Measurements from ENCODE around the gene ARHGEF5. TPM values are rescaled to one million over a fixed set of nuclear protein-coding genes. Genes with fewer than 3 reads are reported as not detected.
A peak's percentile ranks its signal among the peaks of the same experiment; 100 is the strongest.

Gene ARHGEF5
- total and polyA plus RNA-seq, 3 donors from 2014 or later, result 4.3 to 5.2 (median 5.0) TPM

GRCh38 chr7:144403649-144404061 is 48.5 kb downstream of the ARHGEF5 start, which contains the start of gene NOBOX:
Gene NOBOX (minus strand): TSS chr7:144403693.
- H3K9me3 ChIP-seq, result no peaks in the 10 kb centered on the region
- H3K27ac ChIP-seq, result no peak within 1 kb of the TSS
- DNase-seq, result no peak
- intact Hi-C loops (cut with DNase I; ENCODE audit: low total_unique reads), result no loop called here
- H3K27me3 ChIP-seq, result no peaks in the 10 kb centered on the region
- H3K4me1 ChIP-seq, result no peaks in the 10 kb centered on the region
- TF ChIP-seq POLR2A (IDR thresholded peaks at IDR 0.05) (no peak), CTCF (IDR thresholded peaks at IDR 0.05) (no peak)
- 57 to 96% methylated on average over 5 to 17 of the region's 39 CpGs for WGBS, 2 donors
- H3K4me3 ChIP-seq, result peak within 1 kb of the TSS; percentile 18 to 26
- no peaks in the 10 kb centered on the region for H3K36me3 ChIP-seq (ENCODE audit: low read depth, missing control alignments)

- no peak overlapping the region for H3K27ac ChIP-seq
- 48 to 62% methylated on average over 4 of the region's 4 CpGs for WGBS, 2 donors
- intact Hi-C loops (cut with DNase I; ENCODE audit: low total_unique reads), result no loop called here
Measured at GRCh38 chr7:144404946-144405345, 49.7 kb downstream of the ARHGEF5 start.

GRCh38 chr7:144407266-144407931 is 52.2 kb downstream of the ARHGEF5 start:
- no peaks in the 10 kb centered on the region for H3K36me3 ChIP-seq (ENCODE audit: low read depth, missing control alignments)
- intact Hi-C loops (cut with DNase I; ENCODE audit: low total_unique reads), result no loop called here
- H3K4me3 ChIP-seq, result no peak overlapping the region
- no peaks in the 10 kb centered on the region for H3K9me3 ChIP-seq
- H3K27ac ChIP-seq, result no peak overlapping the region
- TF ChIP-seq POLR2A (IDR thresholded peaks at IDR 0.05), result no peak
- no peak for TF ChIP-seq CTCF (IDR thresholded peaks at IDR 0.05)
- WGBS, 2 donors, result 70 to 72% methylated on average over 12 of the region's 12 CpGs
- H3K27me3 ChIP-seq, result no peaks in the 10 kb centered on the region
- DNase-seq, result no peak
- no peaks in the 10 kb centered on the region for H3K4me1 ChIP-seq

More at GRCh38 chr7:144404946-144405345, 49.7 kb downstream of the ARHGEF5 start:
- no peaks in the 10 kb centered on the region for H3K27me3 ChIP-seq
- no peak overlapping the region for H3K4me3 ChIP-seq
- DNase-seq, result no peak
- no peaks in the 10 kb centered on the region for H3K9me3 ChIP-seq
- no peaks in the 10 kb centered on the region for H3K4me1 ChIP-seq
- no peak for TF ChIP-seq POLR2A (IDR thresholded peaks at IDR 0.05)
- TF ChIP-seq CTCF (IDR thresholded peaks at IDR 0.05), result no peak
- no peaks in the 10 kb centered on the region for H3K36me3 ChIP-seq (ENCODE audit: low read depth, missing control alignments)

- 70 to 83% methylated on average over 3 of the region's 3 CpGs for WGBS, 2 donors
- no peaks in the 10 kb centered on the region for H3K27me3 ChIP-seq
Measured at GRCh38 chr7:144408121-144408520, 52.9 kb downstream of the ARHGEF5 start.

More at GRCh38 chr7:144408121-144408520, 52.9 kb downstream of the ARHGEF5 start:
- no peak overlapping the region for H3K4me3 ChIP-seq
- H3K9me3 ChIP-seq, result no peaks in the 10 kb centered on the region
- H3K4me1 ChIP-seq, result no peaks in the 10 kb centered on the region
- H3K36me3 ChIP-seq (ENCODE audit: low read depth, missing control alignments), result no peaks in the 10 kb centered on the region
- intact Hi-C loops (cut with DNase I; ENCODE audit: low total_unique reads), result no loop called here
- no peak for DNase-seq
- TF ChIP-seq CTCF (IDR thresholded peaks at IDR 0.05), result no peak
- no peak for TF ChIP-seq POLR2A (IDR thresholded peaks at IDR 0.05)
- no peak overlapping the region for H3K27ac ChIP-seq

Data from testis (tissue), 3 donors.